ENCODE results near the gene EFEMP2.

DNA sequence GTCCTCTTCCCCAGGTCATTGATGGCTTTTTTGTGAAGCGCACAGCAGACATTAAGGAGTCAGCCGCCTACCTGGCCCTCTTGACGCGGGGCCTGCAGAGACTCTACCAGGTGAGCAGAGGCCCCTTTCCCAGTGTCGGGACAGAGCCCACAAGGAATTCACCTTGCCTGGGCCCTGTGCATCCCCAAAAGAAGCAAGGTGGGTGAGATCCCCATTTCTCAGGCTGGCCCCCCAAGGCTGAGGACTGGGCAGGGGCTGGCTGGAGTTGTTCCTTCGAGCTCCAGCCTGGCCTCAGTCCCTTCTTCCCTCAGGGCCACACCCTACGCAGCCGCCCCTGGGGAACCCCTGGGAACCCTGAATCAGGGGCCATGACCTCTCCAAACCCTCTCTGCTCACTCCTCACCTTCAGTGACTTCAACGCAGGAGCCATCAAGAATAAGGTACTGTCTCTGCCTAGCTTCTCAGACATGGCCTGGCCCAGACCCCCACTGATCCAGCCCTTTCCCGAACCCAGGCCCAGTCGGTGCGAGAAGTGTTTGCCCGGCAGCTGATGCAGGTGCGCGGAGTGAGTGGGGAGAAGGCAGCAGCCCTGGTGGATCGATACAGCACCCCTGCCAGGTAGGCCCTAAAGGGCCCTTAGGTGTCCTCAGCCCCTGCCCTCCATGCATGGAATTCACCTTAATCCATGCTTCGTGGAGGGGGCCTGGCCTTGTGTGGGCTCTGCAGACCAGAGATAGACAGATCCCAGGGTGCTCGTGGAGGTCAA is 7.7 kb downstream of the EFEMP2 start:
- TF ChIP-seq, protein P1, sequence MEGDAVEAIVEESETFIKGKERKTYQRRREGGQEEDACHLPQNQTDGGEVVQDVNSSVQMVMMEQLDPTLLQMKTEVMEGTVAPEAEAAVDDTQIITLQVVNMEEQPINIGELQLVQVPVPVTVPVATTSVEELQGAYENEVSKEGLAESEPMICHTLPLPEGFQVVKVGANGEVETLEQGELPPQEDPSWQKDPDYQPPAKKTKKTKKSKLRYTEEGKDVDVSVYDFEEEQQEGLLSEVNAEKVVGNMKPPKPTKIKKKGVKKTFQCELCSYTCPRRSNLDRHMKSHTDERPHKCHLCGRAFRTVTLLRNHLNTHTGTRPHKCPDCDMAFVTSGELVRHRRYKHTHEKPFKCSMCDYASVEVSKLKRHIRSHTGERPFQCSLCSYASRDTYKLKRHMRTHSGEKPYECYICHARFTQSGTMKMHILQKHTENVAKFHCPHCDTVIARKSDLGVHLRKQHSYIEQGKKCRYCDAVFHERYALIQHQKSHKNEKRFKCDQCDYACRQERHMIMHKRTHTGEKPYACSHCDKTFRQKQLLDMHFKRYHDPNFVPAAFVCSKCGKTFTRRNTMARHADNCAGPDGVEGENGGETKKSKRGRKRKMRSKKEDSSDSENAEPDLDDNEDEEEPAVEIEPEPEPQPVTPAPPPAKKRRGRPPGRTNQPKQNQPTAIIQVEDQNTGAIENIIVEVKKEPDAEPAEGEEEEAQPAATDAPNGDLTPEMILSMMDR (conservative IDR thresholded peaks at IDR 0.05 in 1 of 2, IDR thresholded peaks at IDR 0.05 in 1 of 2; ENCODE audit: low read depth in 1 of 2, low read length in 2 of 2) = no peak
- no peak for TF ChIP-seq EZH2 (IDR thresholded peaks at IDR 0.05; ENCODE audit: low read length, missing control alignments)
